ENCODE results near the gene ALK. TPM values are rescaled to one million over a fixed set of nuclear protein-coding genes. Genes with fewer than 3 reads are reported as not detected.

The ALK gene
- total RNA-seq, 1 donor from 2014 or later, result 0.14 TPM

DNA sequence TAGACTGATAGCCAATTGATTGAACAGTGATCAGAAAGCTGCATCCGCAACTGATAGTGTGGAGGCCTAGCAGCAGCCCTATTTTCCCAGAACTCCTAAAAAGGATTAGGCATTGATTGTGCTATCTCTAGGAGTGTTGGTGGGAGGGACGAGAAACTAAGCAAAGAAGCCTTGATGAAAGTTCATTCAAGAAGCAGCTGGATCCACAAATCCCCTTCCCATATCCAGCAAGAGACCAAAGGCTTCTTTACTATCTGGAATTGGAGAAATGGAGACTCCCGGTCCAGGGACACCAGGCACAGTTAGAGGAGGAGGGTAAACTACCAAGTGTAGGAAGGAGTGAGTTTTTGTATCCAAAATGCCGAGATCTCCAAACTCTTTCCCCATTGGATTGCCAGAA lies 151.5 kb downstream of the ALK start:
- Histone ChIP-seq H3K36me3 (no peaks in the 10 kb centered on the region), H3K27me3 (ENCODE audit: low read depth) (peaks cover 43% of the 10 kb centered on the region), H3K4me1 (no peaks in the 10 kb centered on the region), H3K27ac (replicated peaks) (no peak overlapping the region), H3K9me3 (replicated peaks) (no peaks in the 10 kb centered on the region), H3K4me3 (no peak overlapping the region)
- intact Hi-C loops (cut with micrococcal nuclease), result no loop called here
- TF ChIP-seq, protein P1, sequence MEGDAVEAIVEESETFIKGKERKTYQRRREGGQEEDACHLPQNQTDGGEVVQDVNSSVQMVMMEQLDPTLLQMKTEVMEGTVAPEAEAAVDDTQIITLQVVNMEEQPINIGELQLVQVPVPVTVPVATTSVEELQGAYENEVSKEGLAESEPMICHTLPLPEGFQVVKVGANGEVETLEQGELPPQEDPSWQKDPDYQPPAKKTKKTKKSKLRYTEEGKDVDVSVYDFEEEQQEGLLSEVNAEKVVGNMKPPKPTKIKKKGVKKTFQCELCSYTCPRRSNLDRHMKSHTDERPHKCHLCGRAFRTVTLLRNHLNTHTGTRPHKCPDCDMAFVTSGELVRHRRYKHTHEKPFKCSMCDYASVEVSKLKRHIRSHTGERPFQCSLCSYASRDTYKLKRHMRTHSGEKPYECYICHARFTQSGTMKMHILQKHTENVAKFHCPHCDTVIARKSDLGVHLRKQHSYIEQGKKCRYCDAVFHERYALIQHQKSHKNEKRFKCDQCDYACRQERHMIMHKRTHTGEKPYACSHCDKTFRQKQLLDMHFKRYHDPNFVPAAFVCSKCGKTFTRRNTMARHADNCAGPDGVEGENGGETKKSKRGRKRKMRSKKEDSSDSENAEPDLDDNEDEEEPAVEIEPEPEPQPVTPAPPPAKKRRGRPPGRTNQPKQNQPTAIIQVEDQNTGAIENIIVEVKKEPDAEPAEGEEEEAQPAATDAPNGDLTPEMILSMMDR (IDR thresholded peaks at IDR 0.05; ENCODE audit: borderline replicate concordance), result no peak
- DNase-seq, result no peak

DNA sequence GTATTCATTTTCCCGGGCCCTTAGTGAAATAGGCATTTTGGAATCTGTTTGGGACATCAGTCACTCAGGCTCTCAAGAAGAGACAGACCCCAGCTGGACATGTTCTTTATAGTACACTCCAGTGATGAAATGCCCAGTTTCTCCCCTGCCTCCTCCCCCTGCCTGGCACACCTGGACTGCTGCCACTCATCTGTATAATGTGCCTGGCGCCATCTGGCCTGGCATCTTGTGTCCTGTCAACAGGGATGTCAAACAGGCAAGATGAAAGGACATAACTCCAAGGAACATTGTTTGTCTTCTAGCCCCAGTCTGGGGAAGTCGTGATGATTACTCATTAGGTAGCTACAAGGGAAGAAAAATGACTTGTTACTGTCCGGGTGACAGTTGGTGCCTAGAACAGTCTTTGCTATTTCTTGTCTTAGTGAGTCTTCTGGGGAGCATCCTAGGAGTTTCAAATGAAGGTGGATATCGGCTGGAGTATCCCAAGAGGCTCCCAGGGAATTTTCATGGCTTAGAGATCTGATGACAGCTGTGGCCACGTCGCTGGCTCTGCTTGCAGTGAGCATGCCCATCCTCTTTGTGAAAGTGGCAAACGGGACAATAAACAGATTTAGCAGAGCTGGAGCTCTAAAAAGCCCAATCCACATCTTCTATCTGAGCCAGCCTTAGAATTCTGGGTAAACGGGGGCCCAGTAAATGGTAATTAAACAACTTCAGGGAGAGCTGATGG lies 153.6 kb downstream of the ALK start:
- no peak for DNase-seq
- intact Hi-C loops (cut with micrococcal nuclease), result no loop called here

DNA sequence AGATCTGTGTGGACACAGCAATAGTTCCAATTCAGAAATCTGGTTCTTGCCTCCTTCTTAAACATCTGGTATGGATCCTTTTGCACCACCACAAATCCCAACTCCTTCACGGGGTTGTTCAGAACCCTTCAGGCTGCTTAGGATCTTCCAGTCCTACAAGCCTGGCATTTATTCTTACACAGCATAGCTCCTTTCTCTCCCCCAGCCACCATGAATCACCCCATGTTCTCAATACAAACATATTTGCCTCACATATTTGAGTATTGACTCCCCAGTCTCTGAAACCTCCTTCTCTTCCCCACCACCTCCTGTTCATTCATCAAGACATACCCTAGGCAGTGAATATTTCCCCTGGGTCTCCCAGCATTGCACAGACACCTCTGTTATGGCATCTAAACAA lies 155.2 kb downstream of the ALK start:
- Histone ChIP-seq H3K27me3 (ENCODE audit: low read depth) (peaks cover 48% of the 10 kb centered on the region), H3K36me3 (no peaks in the 10 kb centered on the region), H3K4me1 (no peaks in the 10 kb centered on the region), H3K4me3 (no peak overlapping the region), H3K9me3 (replicated peaks) (no peaks in the 10 kb centered on the region), H3K27ac (replicated peaks) (no peak overlapping the region)
- no peak for DNase-seq
- intact Hi-C loops (cut with micrococcal nuclease), result no loop called here
- TF ChIP-seq, protein P1 (IDR thresholded peaks at IDR 0.05; ENCODE audit: borderline replicate concordance), result no peak

More for the DNA sequence above, 153.6 kb downstream of the ALK start:
- Histone ChIP-seq H3K4me3 (no peak overlapping the region), H3K27me3 (ENCODE audit: low read depth) (peaks cover 42% of the 10 kb centered on the region), H3K27ac (replicated peaks) (no peak overlapping the region), H3K4me1 (no peaks in the 10 kb centered on the region), H3K36me3 (no peaks in the 10 kb centered on the region), H3K9me3 (replicated peaks) (no peaks in the 10 kb centered on the region)
- TF ChIP-seq, protein P1 (IDR thresholded peaks at IDR 0.05; ENCODE audit: borderline replicate concordance), result no peak

DNA sequence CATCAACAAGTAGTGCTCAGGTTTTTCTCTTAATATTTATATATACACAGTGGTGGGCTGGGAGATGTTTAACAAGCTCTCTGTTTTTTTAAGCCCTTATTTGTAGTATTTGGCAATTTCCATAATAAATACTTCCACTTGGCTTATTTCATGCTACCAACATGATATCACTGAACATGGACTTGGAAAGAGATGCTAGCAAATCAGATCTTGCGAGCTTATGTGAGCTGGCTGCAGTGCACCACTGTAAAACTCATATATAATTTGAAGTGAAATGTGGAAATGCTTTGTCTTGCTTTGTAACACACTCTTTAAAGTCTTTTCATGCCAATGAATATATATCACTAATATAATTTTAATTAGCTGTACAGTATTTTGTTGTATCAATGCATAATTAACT lies 155.7 kb downstream of the ALK start:
- intact Hi-C loops (cut with micrococcal nuclease), result no loop called here
- Histone ChIP-seq H3K9me3 (replicated peaks) (no peaks in the 10 kb centered on the region), H3K36me3 (no peaks in the 10 kb centered on the region), H3K4me1 (no peaks in the 10 kb centered on the region), H3K27me3 (ENCODE audit: low read depth) (peaks cover 48% of the 10 kb centered on the region), H3K27ac (replicated peaks) (no peak overlapping the region), H3K4me3 (no peak overlapping the region)
- TF ChIP-seq, protein P1 (IDR thresholded peaks at IDR 0.05; ENCODE audit: borderline replicate concordance), result no peak
- DNase-seq, result no peak

DNA sequence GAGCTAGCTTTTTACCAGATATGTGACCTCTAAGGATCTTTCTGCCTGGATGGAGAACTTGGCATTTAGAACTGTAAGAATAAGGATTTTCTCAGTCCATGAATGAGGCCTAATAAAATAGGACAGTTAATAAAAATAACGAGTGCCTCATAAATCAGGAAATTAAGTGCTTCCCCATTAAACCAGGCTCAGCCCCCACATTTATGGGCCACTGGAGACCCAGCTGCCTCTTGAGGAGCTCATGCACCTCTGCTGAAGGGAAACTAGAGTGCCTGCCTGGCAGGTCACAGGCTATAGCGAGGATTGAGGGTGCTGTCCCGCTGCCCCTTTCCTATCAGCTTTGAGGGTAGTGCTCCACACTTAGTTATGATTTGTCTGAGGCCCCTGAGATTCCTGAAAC lies 158.0 kb downstream of the ALK start:
- Histone ChIP-seq H3K36me3 (no peaks in the 10 kb centered on the region), H3K9me3 (replicated peaks) (no peaks in the 10 kb centered on the region), H3K27me3 (ENCODE audit: low read depth) (peaks cover 31% of the 10 kb centered on the region), H3K27ac (replicated peaks) (no peak overlapping the region), H3K4me3 (no peak overlapping the region), H3K4me1 (no peaks in the 10 kb centered on the region)
- no peak for DNase-seq
- intact Hi-C loops (cut with micrococcal nuclease), result no loop called here
- TF ChIP-seq, protein P1 (IDR thresholded peaks at IDR 0.05; ENCODE audit: borderline replicate concordance), result no peak

Data from left ventricle myocardium inferior (tissue), 1 donor.